ENCODE measurements around the gene RFTN2.
"Not testable (repeated sequence)": the region's sequence is repeated elsewhere in the genome, so short reads cannot be mapped to it uniquely, and the experiment has no call there.

Gene RFTN2

GRCh38 chr2:197675711-197676188, 363 bp upstream of the RFTN2 start:
- DNase-seq (ENCODE audit: insufficient read length, low spot score) = no peak
- FAIRE-seq = no peak

DNA sequence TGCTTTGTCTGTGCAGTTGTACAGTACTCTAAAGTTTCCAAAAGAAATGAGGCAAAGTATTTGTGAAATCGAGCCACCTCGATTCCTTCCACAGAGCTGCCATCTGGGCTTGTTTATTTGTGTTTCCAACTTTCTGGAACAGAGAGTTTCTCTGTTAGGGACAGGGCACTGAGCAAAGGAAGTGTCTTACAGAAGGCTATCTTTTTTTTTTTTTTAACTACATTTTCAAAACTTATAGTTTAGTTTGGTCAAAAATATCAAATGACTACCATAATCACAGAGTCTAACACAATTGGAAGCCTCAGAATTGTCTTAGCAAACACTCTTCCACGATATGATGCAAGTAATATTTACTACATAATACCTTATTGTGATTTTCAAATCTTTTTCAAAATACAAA, 796 bp downstream of the RFTN2 start:
- DNase-seq (ENCODE audit: insufficient read length, low spot score) (no peak), FAIRE-seq (no peak)

DNA sequence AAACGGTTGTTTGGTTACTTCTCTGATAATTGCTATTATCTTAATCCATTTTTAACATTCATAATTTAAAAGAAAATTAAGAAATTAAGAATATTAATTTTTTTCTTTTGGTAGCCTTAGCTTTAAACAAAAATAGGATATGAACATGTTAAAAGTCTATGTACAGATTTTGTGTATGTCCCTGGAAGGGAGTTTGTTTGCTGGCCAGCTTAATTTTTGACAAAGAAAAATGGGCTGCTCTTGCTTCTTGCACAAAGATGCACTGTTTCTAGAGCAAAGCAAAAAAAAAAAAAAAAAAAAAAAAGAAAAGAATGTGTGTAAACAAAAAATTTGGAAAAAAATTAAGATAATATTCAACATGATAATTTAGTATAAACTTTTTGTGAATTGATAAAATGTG, 1.3 kb downstream of the RFTN2 start:
- no peak for FAIRE-seq
- no peak for DNase-seq (ENCODE audit: insufficient read length, low spot score)

GRCh38 chr2:197673606-197674005, 1.8 kb downstream of the RFTN2 start:
- FAIRE-seq (no peak), DNase-seq (ENCODE audit: insufficient read length, low spot score) (no peak)

GRCh38 chr2:197673106-197673505, 2.3 kb downstream of the RFTN2 start:
- FAIRE-seq (no peak), DNase-seq (ENCODE audit: insufficient read length, low spot score) (no peak)

DNA sequence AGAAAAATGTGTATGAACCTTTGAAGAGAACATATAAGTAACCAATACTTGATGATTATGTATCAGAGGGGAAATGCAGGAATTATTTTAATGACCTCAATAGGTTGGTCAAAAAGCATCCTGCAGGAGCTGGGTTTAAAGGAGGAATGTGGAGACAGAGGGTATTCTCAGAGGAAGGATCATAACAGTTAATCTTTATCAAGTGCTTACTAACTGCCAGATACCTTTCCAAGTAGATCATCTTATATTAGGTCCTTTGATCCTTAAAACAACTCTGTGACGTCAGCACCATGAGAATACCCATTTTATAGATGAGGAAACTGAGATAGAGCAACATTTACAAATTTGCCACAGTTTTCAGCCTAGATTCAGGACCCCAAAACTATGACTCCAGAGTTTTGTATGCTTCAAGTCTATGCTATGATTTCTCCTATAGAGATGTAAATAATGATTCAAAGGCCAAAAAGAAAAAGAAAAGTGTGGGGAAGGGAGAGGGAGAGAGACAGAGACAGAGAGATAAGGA, 3.0 kb downstream of the RFTN2 start:
- FAIRE-seq = no peak
- DNase-seq (ENCODE audit: insufficient read length, low spot score) = no peak

GRCh38 chr2:197669077-197669476, 6.3 kb downstream of the RFTN2 start:
- DNase-seq (ENCODE audit: insufficient read length, low spot score) = no peak
- peak; percentile 47 for FAIRE-seq

DNA sequence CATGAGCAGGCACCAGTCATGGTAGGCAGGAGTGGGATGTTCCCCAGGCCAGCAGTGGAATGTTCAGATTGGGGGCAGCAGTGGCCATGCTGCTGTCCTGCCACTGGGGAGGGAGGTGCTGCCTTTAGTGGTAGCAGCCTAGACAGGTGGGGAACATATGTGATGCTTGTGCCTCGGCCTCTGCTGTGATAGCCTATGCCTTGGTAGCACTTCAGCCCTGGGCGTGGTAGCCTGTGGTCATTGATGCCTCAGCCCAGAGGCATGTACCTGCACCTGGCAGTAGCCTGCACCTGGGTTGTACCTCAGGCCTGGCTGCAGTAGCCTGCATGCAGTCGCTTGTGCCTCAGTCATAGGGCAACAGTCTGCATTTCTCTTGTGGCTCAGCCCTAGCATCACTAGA, 7.1 kb downstream of the RFTN2 start:
- DNase-seq (ENCODE audit: insufficient read length, low spot score) (no peak), FAIRE-seq (no peak)

GRCh38 chr2:197666277-197666676, 9.1 kb downstream of the RFTN2 start:
- FAIRE-seq (no peak), DNase-seq (ENCODE audit: insufficient read length, low spot score) (no peak)

DNA sequence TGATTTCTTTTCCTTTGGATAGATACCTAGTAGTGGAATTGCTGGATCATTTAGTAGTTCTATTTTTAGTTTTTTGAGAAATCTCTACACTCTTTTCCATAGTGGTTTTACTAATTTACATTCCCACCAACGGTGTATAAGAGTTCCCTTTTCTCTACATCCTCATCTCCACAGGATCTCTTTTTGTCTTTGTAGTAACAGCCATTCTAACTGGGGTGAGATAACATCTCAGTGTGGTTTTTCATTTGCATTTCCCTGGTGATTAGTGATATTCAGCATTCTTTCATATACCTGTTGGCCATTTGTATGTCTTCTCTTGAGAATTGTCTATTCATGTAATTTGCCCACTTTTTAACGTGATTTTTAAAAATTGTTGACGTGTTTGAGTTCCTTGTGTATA, 13.8 kb downstream of the RFTN2 start:
- DNase-seq (ENCODE audit: insufficient read length, low spot score) (no peak), FAIRE-seq (no peak)

- no peak for FAIRE-seq
Observed at GRCh38 chr2:197657562-197657961, 17.8 kb downstream of the RFTN2 start.

DNA sequence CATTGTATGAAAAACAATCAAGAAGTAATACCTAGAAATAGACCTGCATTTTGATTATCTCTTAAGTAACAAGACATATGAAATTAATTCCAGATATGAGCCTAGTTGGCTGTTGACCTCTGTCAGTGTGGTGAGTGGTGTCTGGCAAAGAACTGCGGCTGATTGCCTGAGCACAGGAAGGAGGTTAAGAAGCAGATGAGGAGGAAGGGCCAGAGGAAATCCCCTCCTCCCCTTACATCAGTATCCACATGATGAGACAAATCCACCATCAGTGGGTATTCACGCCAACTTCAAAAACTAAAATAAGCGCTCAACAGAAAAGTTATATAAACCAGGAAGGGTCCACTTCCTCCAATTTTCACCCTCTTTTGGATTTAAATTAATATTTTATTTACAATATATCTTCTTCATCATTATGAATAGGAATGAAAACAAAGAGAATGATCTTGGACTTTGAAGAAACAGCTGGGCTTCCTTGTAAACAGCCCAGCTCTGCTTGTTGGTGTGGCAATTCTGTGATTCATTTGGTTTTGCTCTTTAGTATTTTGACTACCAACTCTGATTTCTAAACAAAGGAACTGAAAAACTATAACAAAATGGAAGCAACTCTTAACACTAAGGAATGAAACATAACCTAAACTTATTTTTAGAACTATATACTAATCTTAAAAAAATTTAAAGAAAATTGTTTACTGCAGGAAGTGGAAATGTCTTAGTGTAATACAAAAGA, 27.3 kb downstream of the RFTN2 start:
- DNase-seq (ENCODE audit: insufficient read length, low spot score) = no peak
- FAIRE-seq = no peak

More at GRCh38 chr2:197657562-197657961, 17.8 kb downstream of the RFTN2 start:
- no peak for DNase-seq (ENCODE audit: insufficient read length, low spot score)

DNA sequence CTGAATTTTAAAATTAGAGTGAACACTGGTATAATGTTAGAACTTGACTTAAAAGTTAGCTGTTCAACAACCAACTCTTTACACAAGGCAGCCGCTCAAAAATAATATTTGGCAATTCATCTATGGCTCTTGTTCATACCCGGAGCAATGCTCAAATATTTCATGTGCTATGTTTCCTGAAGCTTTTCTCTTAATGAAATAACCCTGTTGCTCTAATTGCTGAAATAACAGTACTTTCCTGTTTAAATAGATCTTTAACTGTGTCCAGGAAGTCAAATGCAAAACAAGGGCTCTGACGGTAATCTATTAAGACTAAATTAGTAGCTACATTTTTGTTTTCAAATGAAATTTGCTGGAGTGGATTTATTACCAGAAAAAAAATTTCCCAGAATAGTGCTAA, 33.7 kb downstream of the RFTN2 start:
- FAIRE-seq (no peak), DNase-seq (ENCODE audit: insufficient read length, low spot score) (no peak)

DNA sequence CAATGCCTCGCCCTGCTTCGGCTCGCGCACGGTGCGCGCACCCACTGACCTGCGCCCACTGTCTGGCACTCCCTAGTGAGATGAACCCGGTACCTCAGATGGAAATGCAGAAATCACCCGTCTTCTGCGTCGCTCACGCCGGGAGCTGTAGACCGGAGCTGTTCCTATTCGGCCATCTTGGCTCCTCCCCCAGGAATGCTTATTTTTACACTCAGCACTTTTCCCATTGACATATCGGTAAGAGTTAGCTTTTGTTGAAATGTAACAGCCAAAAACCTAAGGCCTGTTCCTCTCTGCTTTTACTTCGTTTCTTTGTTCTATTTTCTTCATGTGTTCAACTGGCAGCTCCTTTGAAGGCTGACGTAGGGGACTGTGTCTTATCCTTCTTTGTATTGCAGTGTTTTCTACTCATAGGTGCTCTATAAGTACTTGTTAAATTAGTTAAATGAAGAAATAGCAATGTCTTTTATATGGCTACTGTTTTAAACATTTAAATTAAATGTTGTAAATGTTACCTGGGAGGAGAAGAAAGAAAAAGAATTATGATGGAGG, 34.7 kb downstream of the RFTN2 start:
- FAIRE-seq; DNase-seq (ENCODE audit: insufficient read length, low spot score): not testable (repeated sequence)

DNA sequence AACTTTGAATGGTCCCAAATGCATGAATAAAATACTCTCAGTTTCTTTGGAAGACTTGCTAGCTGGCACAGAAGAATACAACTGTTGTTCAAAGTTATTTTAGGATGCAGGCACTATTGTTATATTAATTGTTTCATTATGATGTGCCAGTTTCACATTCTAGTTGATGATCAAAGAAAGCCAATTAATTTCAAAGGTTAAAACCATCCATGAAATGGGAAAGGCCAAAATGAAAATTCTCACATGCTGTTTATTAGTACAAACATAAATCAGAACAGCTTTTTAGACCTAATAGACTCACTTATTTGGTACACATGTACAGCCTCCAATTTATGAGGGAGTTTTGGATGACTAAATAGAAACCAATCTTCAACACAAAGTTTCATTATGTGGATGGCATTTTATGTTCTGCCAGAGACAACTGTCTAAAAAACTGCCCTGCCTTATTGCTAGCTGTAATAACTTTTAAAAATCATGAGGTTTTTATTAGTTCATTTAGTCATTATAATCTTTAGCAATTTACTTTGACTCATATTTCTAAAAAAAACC, 42.2 kb downstream of the RFTN2 start:
- DNase-seq (ENCODE audit: insufficient read length, low spot score) = no peak

GRCh38 chr2:197628043-197628500, 47.3 kb downstream of the RFTN2 start:
- peak; percentile 79 for FAIRE-seq
- DNase-seq (ENCODE audit: insufficient read length, low spot score) = no peak

More for the DNA sequence above, 42.2 kb downstream of the RFTN2 start:
- FAIRE-seq = peak; percentile 49

DNA sequence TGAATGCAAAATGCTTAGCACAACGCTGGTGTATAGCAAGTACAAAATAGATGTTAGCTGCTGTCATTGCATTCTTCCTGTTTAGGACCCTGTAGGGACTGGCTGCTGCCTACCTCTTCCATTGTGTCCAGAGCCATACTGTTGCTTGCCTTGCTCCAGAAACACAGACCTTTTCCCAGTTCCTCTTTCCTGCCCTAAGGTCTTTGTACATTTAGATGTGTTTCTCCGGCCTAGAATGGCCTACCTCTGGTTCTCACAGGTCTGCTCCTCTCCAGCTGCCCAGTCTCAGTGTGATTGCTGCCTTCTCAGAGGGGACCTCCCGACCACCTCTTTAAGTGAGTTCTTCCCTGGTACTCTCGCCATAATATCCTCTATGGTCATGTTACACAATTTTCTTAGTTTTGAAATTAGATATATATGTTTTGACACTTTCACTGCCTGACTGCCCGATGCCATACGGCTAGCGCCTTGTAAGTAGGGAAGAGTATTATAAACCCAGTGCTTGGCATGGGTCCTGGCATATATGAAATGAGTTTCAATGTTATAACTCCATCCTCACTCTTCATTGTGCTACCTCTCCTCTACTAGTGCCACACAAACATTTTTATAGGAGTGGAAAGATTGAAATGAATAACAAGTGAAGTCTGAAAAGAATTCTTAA, 48.3 kb downstream of the RFTN2 start:
- peak; percentile 79 for FAIRE-seq
- DNase-seq (ENCODE audit: insufficient read length, low spot score) = no peak

DNA sequence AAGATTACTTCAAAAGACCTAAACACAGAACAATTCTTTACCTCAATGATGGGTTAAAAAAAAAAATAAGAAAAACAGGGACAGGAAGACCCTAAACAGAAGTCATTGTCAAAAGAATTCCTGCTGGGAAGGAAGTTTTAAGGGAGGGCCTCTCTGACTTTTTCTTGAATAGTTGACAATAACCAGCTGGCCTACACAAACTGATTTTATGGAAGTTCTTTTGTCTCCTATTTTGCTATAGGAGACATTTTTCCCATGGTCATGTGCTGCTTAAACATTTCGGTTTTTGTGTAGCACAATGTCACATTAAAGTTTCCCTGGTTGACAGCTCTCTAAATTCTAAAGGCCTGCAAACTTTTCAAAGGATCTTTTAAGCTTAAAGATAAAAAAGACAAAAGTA, 55.3 kb downstream of the RFTN2 start:
- DNase-seq (ENCODE audit: insufficient read length, low spot score) = no peak

GRCh38 chr2:197615016-197615652, 60.3 kb downstream of the RFTN2 start:
- peak; percentile 66 for FAIRE-seq
- DNase-seq (ENCODE audit: insufficient read length, low spot score) = no peak

More for the DNA sequence above, 55.3 kb downstream of the RFTN2 start:
- no peak for FAIRE-seq

- no peak for DNase-seq (ENCODE audit: insufficient read length, low spot score)
- no peak for FAIRE-seq
Observed at GRCh38 chr2:197614532-197614931, 60.9 kb downstream of the RFTN2 start.

- FAIRE-seq (no peak), DNase-seq (ENCODE audit: insufficient read length, low spot score) (no peak)
Observed at GRCh38 chr2:197613509-197613987, 61.8 kb downstream of the RFTN2 start.

Measured in GM19239 (cell line).